Measurements from ENCODE around the gene CACHD1. TPM values are rescaled to one million over a fixed set of nuclear protein-coding genes. Genes with fewer than 3 reads are reported as not detected.
"Not testable (repeated sequence)": the region's sequence is repeated elsewhere in the genome, so short reads cannot be mapped to it uniquely, and the experiment has no call there.

CACHD1 gene
- total RNA-seq, 4 donors from 2014 or later = 2.2 to 3.6 (median 2.9) TPM

- no peak for DNase-seq
- H3K4me3 ChIP-seq = no peak overlapping the region
- H3K27me3 ChIP-seq = no peaks in the 10 kb centered on the region
- intact Hi-C loops (cut with DNase I; ENCODE audit: low total_unique reads) = no loop called here
- no peaks in the 10 kb centered on the region for H3K36me3 ChIP-seq
- TF ChIP-seq, protein P1, sequence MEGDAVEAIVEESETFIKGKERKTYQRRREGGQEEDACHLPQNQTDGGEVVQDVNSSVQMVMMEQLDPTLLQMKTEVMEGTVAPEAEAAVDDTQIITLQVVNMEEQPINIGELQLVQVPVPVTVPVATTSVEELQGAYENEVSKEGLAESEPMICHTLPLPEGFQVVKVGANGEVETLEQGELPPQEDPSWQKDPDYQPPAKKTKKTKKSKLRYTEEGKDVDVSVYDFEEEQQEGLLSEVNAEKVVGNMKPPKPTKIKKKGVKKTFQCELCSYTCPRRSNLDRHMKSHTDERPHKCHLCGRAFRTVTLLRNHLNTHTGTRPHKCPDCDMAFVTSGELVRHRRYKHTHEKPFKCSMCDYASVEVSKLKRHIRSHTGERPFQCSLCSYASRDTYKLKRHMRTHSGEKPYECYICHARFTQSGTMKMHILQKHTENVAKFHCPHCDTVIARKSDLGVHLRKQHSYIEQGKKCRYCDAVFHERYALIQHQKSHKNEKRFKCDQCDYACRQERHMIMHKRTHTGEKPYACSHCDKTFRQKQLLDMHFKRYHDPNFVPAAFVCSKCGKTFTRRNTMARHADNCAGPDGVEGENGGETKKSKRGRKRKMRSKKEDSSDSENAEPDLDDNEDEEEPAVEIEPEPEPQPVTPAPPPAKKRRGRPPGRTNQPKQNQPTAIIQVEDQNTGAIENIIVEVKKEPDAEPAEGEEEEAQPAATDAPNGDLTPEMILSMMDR (IDR thresholded peaks at IDR 0.05 in 4 of 5, conservative IDR thresholded peaks at IDR 0.05 in 1 of 5) = no peak
- TF ChIP-seq POLR2A (IDR thresholded peaks at IDR 0.05) = no peak
- peak overlapping the region in 2 of 4 donors; percentile 33 to 50 for H3K27ac ChIP-seq
- no peak for ATAC-seq
- H3K9me3 ChIP-seq = no peaks in the 10 kb centered on the region
- in situ Hi-C loops (cut with MboI; ENCODE audit: low sequenced_read_pairs in 4 of 4) = no loop called here
- H3K4me1 ChIP-seq = peaks cover 24 to 29% of the 10 kb centered on the region in 2 donors
These were observed 41.1 kb downstream of the CACHD1 start for GRCh38 chr1:64511044-64511443.

DNA sequence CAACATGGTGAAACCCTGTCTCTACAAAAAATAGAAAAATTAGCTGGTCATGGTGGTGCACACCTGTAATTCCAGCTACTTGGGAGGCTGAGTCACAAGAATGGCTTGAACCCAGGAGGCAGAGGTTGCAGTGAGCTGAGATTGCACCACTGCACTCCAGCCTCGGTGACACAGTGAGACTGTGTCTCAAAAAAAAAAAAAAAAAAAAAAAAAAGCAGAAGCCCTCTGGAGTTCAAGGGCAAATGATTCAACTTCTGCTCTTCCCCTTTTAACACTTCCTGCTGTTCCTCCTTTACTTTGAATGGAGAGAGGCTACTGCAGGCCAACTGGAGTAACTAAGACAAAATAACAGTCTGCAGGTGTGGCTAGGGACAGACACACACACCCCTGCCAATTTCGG is 42.3 kb downstream of the CACHD1 start:
- in situ Hi-C loops (cut with MboI; ENCODE audit: low sequenced_read_pairs in 4 of 4); H3K4me3 ChIP-seq; H3K9me3 ChIP-seq; DNase-seq; ATAC-seq; H3K36me3 ChIP-seq; intact Hi-C loops (cut with DNase I; ENCODE audit: low total_unique reads); H3K27me3 ChIP-seq: not testable (repeated sequence)
- Histone ChIP-seq H3K27ac (peak overlapping the region in 2 of 4 donors; percentile 33 to 49), H3K4me1 (peaks cover 24 to 32% of the 10 kb centered on the region in 2 donors)

DNA sequence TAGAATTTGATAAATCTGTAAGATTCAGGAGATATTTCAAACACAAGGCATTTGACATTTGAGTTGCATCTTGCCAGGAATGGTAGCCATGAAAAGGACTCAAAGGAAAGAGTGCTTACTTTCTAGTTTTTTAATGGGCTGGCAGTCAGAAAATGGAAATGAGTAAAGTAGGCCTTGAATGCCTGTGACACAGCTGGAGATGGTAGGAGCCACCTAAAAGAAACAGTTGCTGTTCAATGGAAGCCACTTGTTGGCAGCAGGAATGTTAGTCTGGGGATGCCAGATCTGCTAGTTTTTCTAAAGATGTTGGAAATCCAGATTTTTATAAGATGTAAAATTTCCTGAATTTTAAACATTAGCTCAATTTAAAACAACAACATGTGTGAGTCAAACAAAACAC is 43.6 kb downstream of the CACHD1 start:
- Histone ChIP-seq H3K36me3 (no peaks in the 10 kb centered on the region), H3K9me3 (no peaks in the 10 kb centered on the region), H3K27ac (peak overlapping the region; percentile 39 to 64 (median 53)), H3K27me3 (no peaks in the 10 kb centered on the region), H3K4me1 (peaks cover 24 to 32% of the 10 kb centered on the region in 2 donors), H3K4me3 (no peak overlapping the region)
- ATAC-seq (no peak), DNase-seq (no peak)
- in situ Hi-C loops (cut with MboI; ENCODE audit: low sequenced_read_pairs in 4 of 4) (no loop called here), intact Hi-C loops (cut with DNase I; ENCODE audit: low total_unique reads) (no loop called here)
- no peak for TF ChIP-seq POLR2A (IDR thresholded peaks at IDR 0.05)
- TF ChIP-seq, protein P1 (IDR thresholded peaks at IDR 0.05 in 4 of 5, conservative IDR thresholded peaks at IDR 0.05 in 1 of 5) = no peak

GRCh38 chr1:64514197-64514765 is 44.4 kb downstream of the CACHD1 start:
- Histone ChIP-seq H3K4me3 (no peak overlapping the region), H3K27ac (peak overlapping the region; percentile 39 to 64 (median 53)), H3K4me1 (peaks cover 24 to 32% of the 10 kb centered on the region in 2 donors), H3K27me3 (no peaks in the 10 kb centered on the region), H3K36me3 (no peaks in the 10 kb centered on the region), H3K9me3 (no peaks in the 10 kb centered on the region)
- DNase-seq (no peak), ATAC-seq (no peak)
- in situ Hi-C loops (cut with MboI; ENCODE audit: low sequenced_read_pairs in 4 of 4) = no loop called here
- TF ChIP-seq, protein P1 (IDR thresholded peaks at IDR 0.05 in 4 of 5, conservative IDR thresholded peaks at IDR 0.05 in 1 of 5) = no peak
- intact Hi-C loops (cut with DNase I; ENCODE audit: low total_unique reads) = loop anchor here (2.0 kb wide), 1 partner anchor 23 kb away; no protein-coding TSS in a partner anchor

- Histone ChIP-seq H3K27ac (peak overlapping the region in 3 of 4 donors; percentile 52 to 64 (median 54)), H3K27me3 (no peaks in the 10 kb centered on the region), H3K4me3 (no peak overlapping the region), H3K36me3 (no peaks in the 10 kb centered on the region), H3K9me3 (no peaks in the 10 kb centered on the region), H3K4me1 (peaks cover 33 to 38% of the 10 kb centered on the region in 2 donors)
- peak; percentile 89 to 91 for ATAC-seq
- no peak for TF ChIP-seq POLR2A (IDR thresholded peaks at IDR 0.05)
- in situ Hi-C loops (cut with MboI; ENCODE audit: low sequenced_read_pairs in 4 of 4) = no loop called here
- DNase-seq = peak; percentile 46 to 73
- intact Hi-C loops (cut with DNase I; ENCODE audit: low total_unique reads) = loop anchor here (2.0 to 5.0 kb wide), 2 partner anchors 21 to 38 kb away; no protein-coding TSS in a partner anchor
These were observed 45.5 kb downstream of the CACHD1 start for GRCh38 chr1:64515427-64515826.

All from gastrocnemius medialis (tissue), 4 donors.